ENCODE results near the gene TGM2.

DNA sequence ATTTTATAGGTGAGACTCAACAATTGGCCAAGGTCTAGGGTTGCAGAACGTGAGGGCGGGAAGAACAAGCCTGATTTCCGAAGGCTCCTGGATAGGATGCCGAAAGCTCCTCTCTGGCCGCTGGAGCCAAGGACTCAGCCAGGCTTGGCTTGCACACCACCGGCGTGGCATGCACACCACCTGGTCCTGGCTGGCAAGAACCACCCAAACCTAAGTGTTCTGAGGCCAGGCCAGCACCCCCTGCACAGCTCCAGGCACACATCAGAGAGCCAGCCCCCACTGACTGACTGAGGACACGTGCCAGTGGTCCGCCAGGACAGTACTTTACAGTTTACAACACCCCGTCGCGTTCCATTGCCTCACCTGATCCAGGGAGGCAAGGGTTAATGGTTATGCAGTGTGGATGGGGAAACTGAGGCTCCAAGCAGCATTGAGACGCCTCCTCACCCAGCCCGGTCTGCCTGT, 414 bp downstream of the TGM2 start:
- no peak for TF ChIP-seq POLR2A (IDR thresholded peaks at IDR 0.05)
- TF ChIP-seq, protein P1, sequence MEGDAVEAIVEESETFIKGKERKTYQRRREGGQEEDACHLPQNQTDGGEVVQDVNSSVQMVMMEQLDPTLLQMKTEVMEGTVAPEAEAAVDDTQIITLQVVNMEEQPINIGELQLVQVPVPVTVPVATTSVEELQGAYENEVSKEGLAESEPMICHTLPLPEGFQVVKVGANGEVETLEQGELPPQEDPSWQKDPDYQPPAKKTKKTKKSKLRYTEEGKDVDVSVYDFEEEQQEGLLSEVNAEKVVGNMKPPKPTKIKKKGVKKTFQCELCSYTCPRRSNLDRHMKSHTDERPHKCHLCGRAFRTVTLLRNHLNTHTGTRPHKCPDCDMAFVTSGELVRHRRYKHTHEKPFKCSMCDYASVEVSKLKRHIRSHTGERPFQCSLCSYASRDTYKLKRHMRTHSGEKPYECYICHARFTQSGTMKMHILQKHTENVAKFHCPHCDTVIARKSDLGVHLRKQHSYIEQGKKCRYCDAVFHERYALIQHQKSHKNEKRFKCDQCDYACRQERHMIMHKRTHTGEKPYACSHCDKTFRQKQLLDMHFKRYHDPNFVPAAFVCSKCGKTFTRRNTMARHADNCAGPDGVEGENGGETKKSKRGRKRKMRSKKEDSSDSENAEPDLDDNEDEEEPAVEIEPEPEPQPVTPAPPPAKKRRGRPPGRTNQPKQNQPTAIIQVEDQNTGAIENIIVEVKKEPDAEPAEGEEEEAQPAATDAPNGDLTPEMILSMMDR (IDR thresholded peaks at IDR 0.05) = no peak
- TF ChIP-seq POLR2AphosphoS5 (IDR thresholded peaks at IDR 0.05) = no peak
- TF ChIP-seq EP300 (IDR thresholded peaks at IDR 0.05; ENCODE audit: low read depth) = no peak
